Breast epithelium (tissue), 3 donors: Measurements from ENCODE around the gene TUBA4B.

Experiments
- CTCF ChIP-seq, 3 donors: fragments of 450-650 bp; IDR thresholded peaks; one replicate each; pipeline ENCODE4 v1.5.1; 2016 to 2017; ENCODE audit warnings: antibody characterized with exemption in 3 of 3, mild to moderate bottlenecking in 3 of 3, moderate library complexity in 3 of 3
- POLR2A ChIP-seq: fragments of 450-650 bp; IDR thresholded peaks from one replicate; pipeline ENCODE4 v1.6.1; 2016; ENCODE audit warnings: antibody characterized with exemption, mild to moderate bottlenecking, moderate library complexity
- POLR2AphosphoS5 ChIP-seq, 3 donors: sonication (generic); formaldehyde crosslinking; IDR thresholded peaks; one replicate each; pipeline ENCODE4 v1.6.1; 2017; ENCODE audit warnings: antibody characterized with exemption in 3 of 3

DNA sequence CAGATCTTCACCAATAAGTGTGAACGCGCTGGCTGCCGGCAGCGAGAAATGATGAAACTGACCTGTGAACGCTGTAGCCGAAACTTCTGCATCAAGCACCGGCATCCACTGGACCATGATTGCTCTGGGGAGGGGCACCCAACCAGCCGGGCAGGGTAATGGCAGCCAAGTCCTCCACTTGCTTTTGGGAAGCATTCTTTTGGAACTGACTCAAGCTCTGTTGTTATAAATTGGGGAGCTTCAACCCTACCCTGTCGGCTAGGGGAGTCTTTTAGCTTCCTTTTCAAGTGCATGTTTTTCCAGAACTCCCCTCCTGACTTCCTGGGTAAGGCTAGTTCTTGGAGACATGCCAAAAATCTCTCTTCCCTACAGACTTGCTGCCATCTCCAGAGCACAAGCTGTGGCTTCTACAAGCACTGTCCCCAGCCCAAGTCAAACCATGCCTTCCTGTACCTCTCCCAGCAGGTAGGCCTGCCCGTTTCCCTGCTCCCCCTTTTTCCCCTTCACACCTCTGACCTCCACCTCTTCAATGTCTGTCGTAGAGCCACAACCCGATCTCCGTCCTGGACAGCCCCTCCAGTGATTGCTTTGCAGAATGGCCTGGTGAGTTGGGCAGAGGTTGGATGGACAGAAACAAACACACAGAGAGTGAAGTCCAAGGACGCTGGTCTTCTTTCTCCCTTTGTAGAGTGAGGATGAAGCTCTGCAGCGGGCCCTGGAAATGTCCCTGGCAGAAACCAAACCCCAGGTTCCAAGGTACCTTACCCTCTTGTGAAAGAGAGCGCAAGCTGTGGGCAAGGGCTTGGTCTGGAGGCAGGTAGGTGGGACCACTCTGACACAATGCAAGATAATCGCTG is 44.9 kb upstream of the TUBA4B start:
- TF ChIP-seq CTCF (IDR thresholded peaks at IDR 0.05) (no peak), POLR2A (no peak), POLR2AphosphoS5 (IDR thresholded peaks at IDR 0.05) (no peak)
